T-cell (primary cell): ENCODE data around the gene HEBP2. TPM values are rescaled to one million over a fixed set of nuclear protein-coding genes. Genes with fewer than 3 reads are reported as not detected.

Source experiments
- ATAC-seq, 4 experiments: fragments of 200-7000 bp in 3 of 4; fragments of 150-1000 bp in 1 of 4; cut with Tn5 transposase; replicated peaks in 1 of 4; 1 replicate in 3 of 4; 2 replicates in 1 of 4; pipeline ENCODE4 v1.10.0; 2021; ENCODE audit warnings: moderate library complexity in 3 of 4, mild to moderate bottlenecking in 2 of 4, moderate number of reproducible peaks in 1 of 4
- CTCF ChIA-PET, 2 donors: fragments of 300-600 bp; sonication (Branson Sonifier 250); formaldehyde crosslinking; loops; one replicate each; lab custom pipeline; 2022; ENCODE audit warnings: antibody characterized with exemption in 2 of 2; lab: Charles Lee
- POLR2A ChIA-PET, 2 donors: fragments of 300-600 bp; sonication (Branson Sonifier 250); formaldehyde crosslinking; loops; one replicate each; lab custom pipeline; 2022; ENCODE audit warnings: antibody characterized with exemption in 2 of 2; lab: Charles Lee
- DNase-seq, 35 experiments: peaks; one replicate each; pipeline versions ENCODE4 v3.0.0 to v3.0.0-alpha.2; 2013 to 2023
- H3K27ac ChIP-seq: one replicate; pipeline ENCODE4 v1.5.1; 2013; ENCODE audit warnings: low read length
- H3K27me3 ChIP-seq, 2 experiments: replicated peaks in 1 of 2; 1 replicate in 1 of 2; 2 replicates in 1 of 2; pipeline versions ENCODE4 v1.6.1 to v1.7.0; 2013; ENCODE audit warnings: low read length in 1 of 2, mixed read lengths in 1 of 2; ENCODE audit not compliant: control insufficient read depth in 2 of 2, insufficient read depth in 2 of 2; ENCODE audit errors: extremely low read depth in 1 of 2
- H3K36me3 ChIP-seq, 2 donors: 1 replicate in 1 of 2; 2 replicates in 1 of 2; pipeline versions ENCODE4 v1.6.1 to v1.7.0; 2013; ENCODE audit warnings: low read length in 1 of 2; ENCODE audit not compliant: control insufficient read depth in 2 of 2, insufficient read depth in 1 of 2; ENCODE audit errors: extremely low read depth in 1 of 2
- H3K4me1 ChIP-seq, 2 experiments: 1 replicate in 1 of 2; 2 replicates in 1 of 2; pipeline versions ENCODE4 v1.6.1 to v1.7.0; 2013; ENCODE audit warnings: low read length in 2 of 2, mixed read lengths in 1 of 2; ENCODE audit not compliant: insufficient read depth in 2 of 2, control insufficient read depth in 1 of 2; ENCODE audit errors: extremely low read depth in 1 of 2
- H3K4me3 ChIP-seq, 2 donors: 1 replicate in 1 of 2; 2 replicates in 1 of 2; pipeline versions ENCODE4 v1.5.1 to v1.7.0; 2013; ENCODE audit warnings: mild to moderate bottlenecking in 2 of 2, low read length in 1 of 2, moderate library complexity in 1 of 2; ENCODE audit not compliant: control insufficient read depth in 1 of 2; ENCODE audit errors: extremely low read depth in 1 of 2
- H3K9me3 ChIP-seq: 2 replicates; pipeline ENCODE4 v1.7.0; 2013
- H3K27ac Mint-ChIP-seq, 2 donors: one replicate each; pipeline ENCODE4 v1.8.0; 2020 to 2021; ENCODE audit warnings: mild to moderate bottlenecking in 2 of 2, mixed read lengths in 2 of 2
- H3K27me3 Mint-ChIP-seq, 2 donors: one replicate each; pipeline ENCODE4 v1.8.0; 2021 to 2022; ENCODE audit warnings: mixed read lengths in 2 of 2
- H3K36me3 Mint-ChIP-seq: one replicate; pipeline ENCODE4 v1.8.0; 2021; ENCODE audit warnings: mixed read lengths
- H3K4me1 Mint-ChIP-seq, 3 donors: one replicate each; pipeline ENCODE4 v1.8.0; 2020 to 2022; ENCODE audit warnings: mixed read lengths in 3 of 3, mild to moderate bottlenecking in 1 of 3
- H3K4me3 Mint-ChIP-seq, 3 donors: one replicate each; pipeline ENCODE4 v1.8.0; 2020 to 2022; ENCODE audit warnings: mild to moderate bottlenecking in 3 of 3, mixed read lengths in 3 of 3, moderate library complexity in 3 of 3
- H3K9me3 Mint-ChIP-seq, 3 donors: one replicate each; pipeline ENCODE4 v1.8.0; 2020 to 2022; ENCODE audit warnings: mixed read lengths in 3 of 3
- WGBS: methylation state at CpG from one replicate; pipeline ENCODE4 v1.1.5; 2013; ENCODE audit warnings: missing lambda C conversion rate; ENCODE audit not compliant: insufficient coverage; 5-methylcytosine and 5-hydroxymethylcytosine counted together
- total RNA-seq, 35 experiments: library from RNA in 6 of 35; stranded (reverse) in 6 of 35; fragments of 120-200 nt in 1 of 35; gene quantifications; one replicate each; pipeline versions ENCODE4 v1.2.1 to v1.2.4 and lab custom pipeline; 2013 to 2026

Gene HEBP2
- total RNA-seq, 5 donors from 2014 or later (not counting 1 experiment from before 2014, with no cell fraction given): 18.8 to 54.0 (median 45.7) TPM

DNA sequence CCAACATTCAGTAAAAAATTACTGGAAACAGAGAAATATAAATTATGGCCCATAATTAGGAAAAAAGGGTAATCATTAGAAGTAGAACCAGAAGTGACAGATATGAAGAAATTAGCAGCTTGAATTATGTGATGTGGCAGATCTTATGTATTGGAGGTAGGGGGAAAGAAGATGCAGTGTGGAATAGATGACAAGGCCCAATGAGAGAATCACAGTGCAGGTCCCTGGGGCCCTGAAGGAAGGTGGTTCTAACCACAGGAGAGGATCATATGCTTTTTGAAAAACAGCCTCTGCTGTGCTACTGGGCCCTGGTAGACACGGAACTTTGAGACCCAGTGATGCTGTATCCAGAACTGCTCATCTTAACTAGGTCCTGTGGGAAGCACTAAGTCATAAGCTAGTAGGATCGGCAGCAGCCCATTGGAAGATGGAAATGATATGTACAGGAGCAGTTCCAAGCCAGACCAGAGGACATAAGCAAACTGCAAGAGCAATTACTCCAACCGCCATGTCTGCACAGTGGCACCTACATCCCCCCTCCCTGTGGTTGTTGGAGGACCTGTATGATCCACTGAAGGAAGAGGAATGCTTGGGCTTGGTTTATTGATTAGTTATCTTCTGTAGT lies 14.2 kb downstream of the HEBP2 start:
- Histone ChIP-seq H3K36me3 (peaks cover 6 to 43% of the 10 kb centered on the region in 2 donors), H3K27ac (no peak overlapping the region), H3K4me1 (no peaks in the 10 kb centered on the region), H3K4me3 (no peak overlapping the region), H3K9me3 (no peaks in the 10 kb centered on the region), H3K27me3 (no peaks in the 10 kb centered on the region)
- ATAC-seq (no peak), DNase-seq (no peak)
- Mint-ChIP-seq H3K9me3 (peaks cover 0 to 4% (median 0%) of the 10 kb centered on the region in 3 donors), H3K4me3 (no peak overlapping the region), H3K27ac (no peak overlapping the region), H3K27me3 (no peaks in the 10 kb centered on the region), H3K4me1 (peaks cover 0 to 3% (median 3%) of the 10 kb centered on the region in 3 donors), H3K36me3 (peaks cover 52% of the 10 kb centered on the region)
- ChIA-PET CTCF (interaction anchor here in 1 of 2 donors (1.2 kb wide), 1 partner anchor 99 kb away, joined by 3 read pairs; no protein-coding TSS in a partner anchor), POLR2A (no interaction called here)
- WGBS: 100% methylated on average over 1 of the region's 3 CpGs

DNA sequence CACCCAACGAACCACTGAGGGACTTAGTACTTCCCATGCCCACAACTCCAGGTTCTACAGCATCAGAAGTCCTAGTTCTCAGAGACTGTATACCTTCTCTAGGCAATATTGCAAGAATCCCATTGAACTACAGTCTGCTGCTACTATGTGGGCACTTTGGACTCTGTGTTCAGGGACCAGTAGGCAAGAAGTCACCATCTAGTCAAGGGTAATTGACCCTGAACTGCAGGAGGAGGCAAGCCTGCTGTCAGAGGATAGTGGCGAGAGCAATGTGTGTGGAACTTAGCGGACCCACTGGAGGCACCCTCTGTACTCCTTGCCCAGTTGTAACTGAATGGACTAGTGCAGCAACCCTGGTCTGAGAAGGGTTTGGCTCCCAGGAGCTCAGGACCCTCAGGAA lies 15.7 kb downstream of the HEBP2 start:
- H3K36me3 Mint-ChIP-seq: peaks cover 41% of the 10 kb centered on the region
- Histone ChIP-seq H3K4me1 (no peaks in the 10 kb centered on the region), H3K9me3 (no peaks in the 10 kb centered on the region), H3K36me3 (peaks cover 6 to 32% of the 10 kb centered on the region in 2 donors), H3K27ac (no peak overlapping the region), H3K4me3 (no peak overlapping the region), H3K27me3 (no peaks in the 10 kb centered on the region)
- H3K9me3 Mint-ChIP-seq: peaks cover 0 to 4% (median 0%) of the 10 kb centered on the region in 3 donors
- ATAC-seq: no peak
- ChIA-PET POLR2A (interaction anchor here in 1 of 2 donors (0.6 kb wide), 1 partner anchor 86 kb away, joined by 3 read pairs; no protein-coding TSS in a partner anchor), CTCF (interaction anchor here in 1 of 2 donors (0.8 kb wide), 1 partner anchor 10 kb away, joined by 3 read pairs; no protein-coding TSS in a partner anchor)
- WGBS: 96% methylated on average over 3 of the region's 3 CpGs
- peaks cover 0 to 8% (median 3%) of the 10 kb centered on the region in 3 donors for H3K4me1 Mint-ChIP-seq
- H3K27me3 Mint-ChIP-seq: no peaks in the 10 kb centered on the region
- H3K27ac Mint-ChIP-seq: no peak overlapping the region
- DNase-seq: no peak
- no peak overlapping the region for H3K4me3 Mint-ChIP-seq

DNA sequence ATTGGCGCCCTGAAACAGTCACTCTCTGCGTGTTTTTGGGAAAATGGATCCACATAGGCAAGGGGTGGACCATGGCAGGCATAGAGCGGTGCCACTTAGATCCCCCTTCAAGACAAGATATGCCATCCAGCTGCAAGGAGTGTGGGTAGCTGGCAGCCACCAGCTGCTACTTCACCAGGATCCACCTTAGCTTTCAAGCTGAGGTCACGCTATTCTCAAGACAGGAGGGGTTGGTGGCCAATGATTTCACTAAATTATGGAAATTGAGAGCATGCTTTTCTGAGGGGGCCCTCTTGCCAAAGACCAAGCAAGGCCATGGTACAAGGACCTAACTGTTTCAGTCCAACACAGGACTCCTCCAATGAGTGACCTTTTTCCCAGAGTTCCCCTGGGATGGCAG lies 16.3 kb downstream of the HEBP2 start:
- Mint-ChIP-seq H3K9me3 (peaks cover 0 to 4% (median 0%) of the 10 kb centered on the region in 3 donors), H3K4me3 (no peak overlapping the region), H3K4me1 (peaks cover 0 to 8% (median 3%) of the 10 kb centered on the region in 3 donors), H3K36me3 (peaks cover 37% of the 10 kb centered on the region), H3K27me3 (no peaks in the 10 kb centered on the region), H3K27ac (no peak overlapping the region)
- Histone ChIP-seq H3K4me1 (no peaks in the 10 kb centered on the region), H3K27ac (no peak overlapping the region), H3K27me3 (no peaks in the 10 kb centered on the region), H3K36me3 (peaks cover 6 to 28% of the 10 kb centered on the region in 2 donors), H3K9me3 (no peaks in the 10 kb centered on the region), H3K4me3 (no peak overlapping the region)
- ATAC-seq (no peak), DNase-seq (no peak)
- POLR2A ChIA-PET: no interaction called here
- WGBS: 86% methylated on average over 1 of the region's 4 CpGs
- CTCF ChIA-PET: interaction anchor here (0.6 to 0.8 kb wide), 2 partner anchors 9 to 339 kb away, joined by 3 read pairs; no protein-coding TSS in a partner anchor

DNA sequence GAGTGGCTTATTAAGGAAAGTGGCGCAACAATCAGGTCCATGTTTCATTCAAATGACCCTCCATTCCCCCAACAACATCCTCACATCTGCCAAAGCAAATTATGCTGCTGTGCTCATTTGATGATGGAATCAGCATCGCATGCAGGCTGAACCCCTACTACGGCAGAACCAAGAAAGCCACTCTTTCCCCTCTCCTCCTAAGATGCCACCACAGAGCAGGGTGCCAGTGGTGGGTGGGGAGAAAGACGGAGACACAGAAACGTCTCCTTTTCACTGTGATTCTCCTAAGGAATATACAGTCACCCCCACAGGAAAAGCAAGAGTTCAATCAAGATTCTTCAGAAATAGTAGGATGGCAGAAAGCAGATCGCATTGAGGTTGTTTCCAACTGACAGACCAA lies 17.1 kb downstream of the HEBP2 start:
- no peaks in the 10 kb centered on the region for H3K27me3 Mint-ChIP-seq
- peaks cover 6 to 23% of the 10 kb centered on the region in 2 donors for H3K36me3 ChIP-seq
- no peaks in the 10 kb centered on the region for H3K9me3 ChIP-seq
- H3K27me3 ChIP-seq: no peaks in the 10 kb centered on the region
- POLR2A ChIA-PET: no interaction called here
- no peak overlapping the region for H3K4me3 ChIP-seq
- H3K9me3 Mint-ChIP-seq: peaks cover 0 to 4% (median 0%) of the 10 kb centered on the region in 3 donors
- H3K27ac Mint-ChIP-seq: no peak overlapping the region
- no CpG with 5 or more reads among the region's 6 CpGs for WGBS
- no peak overlapping the region for H3K27ac ChIP-seq
- H3K4me3 Mint-ChIP-seq: no peak overlapping the region
- no peak for DNase-seq
- no peak for ATAC-seq
- peaks cover 0 to 8% (median 3%) of the 10 kb centered on the region in 3 donors for H3K4me1 Mint-ChIP-seq
- H3K36me3 Mint-ChIP-seq: peaks cover 32% of the 10 kb centered on the region
- CTCF ChIA-PET: interaction anchor here in 1 of 2 donors (0.6 kb wide), 1 partner anchor 339 kb away, joined by 3 read pairs; no protein-coding TSS in a partner anchor
- no peaks in the 10 kb centered on the region for H3K4me1 ChIP-seq

DNA sequence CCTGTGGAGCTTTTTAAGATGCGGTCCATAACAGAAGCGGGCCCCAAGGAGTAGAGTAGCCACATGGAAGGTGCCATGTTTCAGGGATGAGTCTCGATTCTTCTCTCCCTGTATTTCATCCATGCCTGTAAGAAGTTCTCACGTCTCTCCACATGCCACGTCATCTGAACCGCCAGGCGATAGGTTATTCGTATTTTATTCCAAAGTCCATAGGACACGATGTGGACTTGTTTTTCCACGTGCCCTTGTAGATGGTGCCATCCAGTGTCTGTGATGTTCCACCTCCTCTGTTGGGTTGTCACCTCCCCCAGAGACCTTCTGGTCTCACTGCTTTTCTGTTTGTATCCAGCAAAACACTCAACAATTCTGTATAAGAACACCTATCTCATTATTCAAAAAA lies 17.6 kb downstream of the HEBP2 start:
- no peaks in the 10 kb centered on the region for H3K27me3 Mint-ChIP-seq
- H3K36me3 Mint-ChIP-seq: peaks cover 27% of the 10 kb centered on the region
- peaks cover 2 to 19% of the 10 kb centered on the region in 2 donors for H3K36me3 ChIP-seq
- DNase-seq: no peak
- no peaks in the 10 kb centered on the region for H3K9me3 ChIP-seq
- CTCF ChIA-PET: no interaction called here
- no peak overlapping the region for H3K27ac ChIP-seq
- 96% methylated on average over 8 of the region's 10 CpGs for WGBS
- no peak overlapping the region for H3K4me3 ChIP-seq
- peaks cover 0 to 8% (median 3%) of the 10 kb centered on the region in 3 donors for H3K4me1 Mint-ChIP-seq
- peaks cover 0 to 4% (median 0%) of the 10 kb centered on the region in 3 donors for H3K9me3 Mint-ChIP-seq
- POLR2A ChIA-PET: no interaction called here
- no peak overlapping the region for H3K4me3 Mint-ChIP-seq
- no peak overlapping the region for H3K27ac Mint-ChIP-seq
- H3K4me1 ChIP-seq: no peaks in the 10 kb centered on the region
- no peaks in the 10 kb centered on the region for H3K27me3 ChIP-seq
- ATAC-seq: no peak

DNA sequence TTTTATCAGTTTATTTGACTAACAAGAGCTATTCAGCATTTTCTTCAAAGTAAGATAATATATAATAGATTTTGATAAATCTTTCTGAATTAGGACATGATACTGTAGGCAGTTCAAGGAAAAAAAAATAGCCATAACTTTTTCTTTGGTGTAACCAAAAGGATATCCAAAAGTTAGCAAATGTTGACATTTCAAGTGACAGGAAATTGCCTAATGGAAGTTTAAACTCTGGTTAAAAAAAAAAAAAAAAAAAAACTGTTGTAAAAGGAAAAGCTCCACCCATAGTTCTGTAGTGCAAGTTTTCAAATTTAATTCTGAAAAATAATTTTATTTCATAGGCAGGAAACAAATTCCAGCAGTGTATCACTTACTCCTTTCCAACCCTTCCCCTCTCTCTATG lies 18.8 kb downstream of the HEBP2 start:
- POLR2A ChIA-PET: interaction anchor here in 1 of 2 donors (0.6 kb wide), 1 partner anchor 148 kb away, joined by 6 read pairs; no protein-coding TSS in a partner anchor
- ATAC-seq (no peak), DNase-seq (no peak)
- peaks cover 18% of the 10 kb centered on the region for H3K36me3 Mint-ChIP-seq
- Histone ChIP-seq H3K4me3 (no peak overlapping the region), H3K27me3 (no peaks in the 10 kb centered on the region), H3K36me3 (peaks cover 2 to 11% of the 10 kb centered on the region in 2 donors), H3K4me1 (no peaks in the 10 kb centered on the region), H3K9me3 (no peaks in the 10 kb centered on the region), H3K27ac (no peak overlapping the region)
- CTCF ChIA-PET: interaction anchor here in 1 of 2 donors (0.6 to 0.7 kb wide), 3 partner anchors 61 to 139 kb away, joined by 3 to 10 read pairs (median 3); no protein-coding TSS in a partner anchor
- peaks cover 0 to 4% (median 0%) of the 10 kb centered on the region in 3 donors for H3K9me3 Mint-ChIP-seq
- H3K4me3 Mint-ChIP-seq: no peak overlapping the region
- H3K27me3 Mint-ChIP-seq: no peaks in the 10 kb centered on the region
- H3K4me1 Mint-ChIP-seq: peaks cover 0 to 8% (median 3%) of the 10 kb centered on the region in 3 donors
- no peak overlapping the region for H3K27ac Mint-ChIP-seq
